Right renal cortex interstitium (tissue), 3 donors: ENCODE data around the gene CCL25. TPM values are rescaled to one million over a fixed set of nuclear protein-coding genes. Genes with fewer than 3 reads are reported as not detected.

Source experiments
- DNase-seq, 3 donors: peaks; one replicate each; pipeline ENCODE4 v3.0.0-alpha.2; 2013; ENCODE audit warnings: low read depth in 3 of 3, low spot score in 2 of 3
- polyA plus RNA-seq, 3 donors: library from polyadenylated mRNA; unstranded; fragments of 120-200 nt; gene quantifications; one replicate each; pipeline ENCODE4 v1.2.1, GENCODE V29; 2013; ENCODE audit not compliant: insufficient read length in 3 of 3

The CCL25 gene
- polyA plus RNA-seq, 3 donors = 0.22 to 0.24 TPM; not detected in 1

DNA sequence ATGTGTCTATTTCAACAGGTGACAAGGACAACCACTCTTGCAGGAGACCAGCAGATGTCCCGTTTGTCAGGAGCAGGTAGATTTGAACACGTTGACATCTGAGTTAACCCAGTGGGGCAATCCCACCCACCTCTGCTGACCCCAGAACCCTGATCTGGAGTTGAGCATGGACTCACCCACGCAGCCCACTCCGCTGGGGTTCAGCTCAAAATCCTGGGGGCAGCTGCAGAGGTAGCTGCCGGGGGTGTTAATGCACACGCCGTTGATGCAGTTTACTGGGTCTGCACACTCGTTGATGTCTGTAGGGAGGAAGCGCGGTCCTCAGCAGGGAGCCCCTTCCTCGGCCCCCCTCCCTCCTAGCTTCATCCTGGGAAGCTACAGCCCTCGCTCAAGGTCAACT lies 56.9 kb downstream of the CCL25 start:
- DNase-seq = no peak

- no peak for DNase-seq
Observed at GRCh38 chr19:8109890-8110662, 57.5 kb downstream of the CCL25 start.

DNA sequence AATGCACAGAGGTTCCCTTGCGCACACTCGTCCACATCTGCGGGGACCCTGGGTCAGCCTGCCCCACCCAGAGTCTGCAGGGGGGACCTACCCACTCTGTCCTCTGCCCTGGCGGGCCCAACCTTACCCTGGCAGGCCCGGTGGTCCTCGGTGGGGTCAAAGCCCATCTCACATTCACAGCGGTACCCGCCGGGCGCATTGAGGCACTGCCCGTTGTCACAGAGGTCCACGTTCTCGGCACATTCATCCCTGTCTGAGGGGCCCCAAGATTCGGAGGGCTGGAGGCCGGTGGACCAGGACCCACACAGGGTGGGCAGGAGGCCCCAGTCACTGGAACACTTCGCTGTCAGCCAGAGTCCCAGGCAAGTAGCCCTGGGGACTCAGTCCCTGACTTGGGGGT lies 58.4 kb downstream of the CCL25 start:
- DNase-seq = no peak

- no peak for DNase-seq
Observed at GRCh38 chr19:8111376-8111775, 58.8 kb downstream of the CCL25 start.

Other genes starting within 250 kb of the CCL25 start
- gene EVI5L, start 222.5 kb upstream of the CCL25 start, polyA plus RNA-seq = 10 to 100 TPM; 14.1 to 17.9 (median 15.5) TPM
- gene PRR36, start 178.4 kb upstream of the CCL25 start, polyA plus RNA-seq = 1 to 10 TPM; 4.2 to 4.5 (median 4.3) TPM
- 1 to 10 TPM; 1.9 to 2.4 (median 2.3) TPM for gene LRRC8E, start 164.2 kb upstream of the CCL25 start, polyA plus RNA-seq
- gene MAP2K7, start 148.9 kb upstream of the CCL25 start, polyA plus RNA-seq = 10 to 100 TPM; 21.5 to 27.5 (median 27.0) TPM
- gene TGFBR3L, start 137.9 kb upstream of the CCL25 start, polyA plus RNA-seq = under 1 TPM; 0.12 to 0.45 (median 0.32) TPM
- 10 to 100 TPM; 11.3 to 13.3 (median 12.4) TPM for gene SNAPC2, start 132.4 kb upstream of the CCL25 start, polyA plus RNA-seq
- 10 to 100 TPM in 2 of 3 donors, 1 to 10 TPM in 1; 10.0 to 16.1 (median 11.5) TPM for gene CTXN1, start 126.6 kb upstream of the CCL25 start, polyA plus RNA-seq
- gene TIMM44, start 109.1 kb upstream of the CCL25 start, polyA plus RNA-seq = 10 to 100 TPM; 34.3 to 38.2 (median 38.1) TPM
- gene ELAVL1, start 47.1 kb upstream of the CCL25 start, polyA plus RNA-seq = 10 to 100 TPM; 75.1 to 92.8 (median 81.6) TPM
- 10 to 100 TPM; 29.8 to 33.9 (median 31.6) TPM for gene FBN3, start 96.8 kb downstream of the CCL25 start, polyA plus RNA-seq
- gene CERS4, start 156.6 kb downstream of the CCL25 start, polyA plus RNA-seq = 10 to 100 TPM; 32.0 to 41.4 (median 38.7) TPM